Stimulated activated CD4-positive, alpha-beta T cell treated with anti-CD3 and anti-CD28 coated beads, Interleukin-1b, Interleukin-23, amount 100 ng/mL, for 48 hours (primary cell): ENCODE measurements around the gene ACTN4.

Source experiments
- DNase-seq: peaks from one replicate; pipeline ENCODE4 v3.0.0-alpha.2; 2020

The ACTN4 gene

DNA sequence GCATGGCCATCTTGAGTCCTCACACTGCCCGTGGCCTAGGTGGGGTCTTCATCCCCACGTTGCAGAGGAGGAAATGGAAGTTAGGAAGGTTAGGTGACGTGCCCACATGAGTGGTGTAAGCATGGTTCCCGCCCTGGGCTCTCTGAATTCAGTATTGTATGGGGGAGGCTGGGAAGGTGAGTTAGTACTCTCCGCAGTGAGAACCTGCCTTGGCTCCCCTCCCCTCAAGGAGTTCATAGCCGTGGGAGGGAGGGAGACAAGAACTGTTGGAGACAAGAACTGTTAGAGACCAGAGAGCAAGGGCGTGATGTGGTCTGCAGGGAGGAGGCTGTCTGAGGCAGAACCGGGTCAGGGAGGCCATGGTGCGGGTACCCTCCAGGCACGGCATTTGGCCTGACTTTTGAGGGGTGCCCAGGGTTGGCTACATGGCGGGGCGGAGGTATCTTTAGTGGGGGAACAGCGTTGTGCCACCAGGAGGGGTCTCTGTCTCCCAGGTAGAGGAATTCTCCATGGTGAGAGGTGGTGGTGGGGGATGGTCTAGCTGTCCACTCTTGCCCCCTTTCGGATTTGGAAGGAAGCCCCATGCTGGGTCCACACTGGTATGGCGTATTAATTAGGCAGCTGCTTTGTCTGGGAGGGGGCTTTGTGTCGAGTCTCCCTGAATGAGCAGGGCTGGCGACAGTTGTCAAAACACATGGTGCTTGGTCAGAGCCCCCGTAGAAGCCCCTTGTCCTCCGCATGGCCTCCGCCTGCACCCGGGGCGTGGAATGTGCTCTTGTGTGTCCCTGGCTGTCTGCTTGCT is 51.0 kb downstream of the ACTN4 start:
- DNase-seq = no peak

DNA sequence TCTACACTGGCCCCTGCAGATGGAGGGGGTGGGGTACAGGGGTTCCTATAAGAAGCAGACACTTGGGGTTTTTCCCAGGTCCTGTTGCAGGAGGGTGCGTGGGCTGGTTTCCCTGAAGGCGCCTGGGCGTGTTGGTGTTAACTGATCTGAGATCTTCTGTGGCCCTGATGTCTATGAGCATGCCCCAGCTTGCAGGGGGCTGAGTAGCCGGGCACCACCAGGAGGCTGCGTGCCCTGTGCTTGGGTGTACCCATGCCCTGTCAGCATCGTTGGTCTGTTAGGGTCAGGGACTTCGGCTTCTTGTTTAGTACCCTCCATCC is 51.5 kb downstream of the ACTN4 start:
- DNase-seq = no peak

DNA sequence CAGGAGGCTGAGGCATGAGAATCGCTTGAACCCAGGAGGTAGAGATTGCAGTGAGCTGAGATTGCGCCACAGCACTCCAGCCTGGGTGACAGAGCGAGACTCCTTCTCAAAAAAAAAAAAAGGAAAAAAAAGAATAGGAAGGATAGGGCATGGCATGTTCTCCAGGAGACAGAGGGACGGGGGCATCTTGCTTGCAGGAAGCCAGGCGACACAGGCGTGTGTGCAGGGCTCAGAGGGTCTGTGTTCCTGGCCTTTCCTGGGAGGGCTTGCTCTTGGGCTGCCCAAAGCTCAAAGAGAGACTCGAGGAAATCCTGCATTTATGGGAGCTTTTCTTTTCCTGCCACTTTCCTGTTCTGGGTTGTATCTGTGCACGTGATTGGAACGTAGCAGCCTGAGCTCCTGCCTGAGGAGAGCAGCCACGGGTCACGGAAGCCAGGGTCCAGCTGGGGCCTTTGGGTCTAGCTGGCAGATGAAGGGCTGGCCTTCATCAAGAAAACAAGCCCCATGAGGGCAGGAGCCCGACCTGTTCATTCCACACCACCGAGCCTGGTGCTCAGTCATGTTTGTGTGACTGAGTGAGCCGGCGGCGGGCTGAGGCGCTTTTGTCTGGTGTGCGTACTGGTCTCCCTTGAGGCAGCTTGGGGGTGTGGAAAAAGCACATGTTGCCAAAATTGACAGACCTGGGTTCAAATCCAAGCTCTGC is 52.3 kb downstream of the ACTN4 start:
- no peak for DNase-seq

DNA sequence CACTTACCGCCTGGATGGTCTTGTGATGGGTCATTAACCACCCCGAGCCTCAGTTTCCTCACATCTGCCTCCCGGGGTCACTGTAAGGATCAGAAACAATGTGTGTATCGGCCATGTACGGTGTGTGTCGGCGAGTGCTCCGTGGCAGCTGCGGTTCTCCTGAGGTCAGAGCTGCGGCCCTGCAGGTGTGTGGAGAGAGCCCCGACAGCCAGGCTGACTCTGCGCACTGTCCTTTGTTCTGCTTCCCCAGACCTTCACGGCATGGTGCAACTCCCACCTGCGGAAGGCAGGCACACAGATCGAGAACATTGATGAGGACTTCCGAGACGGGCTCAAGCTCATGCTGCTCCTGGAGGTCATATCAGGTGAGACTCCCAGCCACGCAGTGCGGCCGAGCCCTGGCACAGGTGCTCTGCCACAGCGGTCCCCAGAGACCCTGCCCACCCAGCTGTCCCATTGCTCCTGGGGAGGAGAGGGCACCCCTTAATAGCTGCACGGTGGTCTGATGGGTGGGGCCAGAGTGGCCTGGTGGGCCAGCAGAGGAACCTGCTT is 53.0 kb downstream of the ACTN4 start:
- DNase-seq = no peak

DNA sequence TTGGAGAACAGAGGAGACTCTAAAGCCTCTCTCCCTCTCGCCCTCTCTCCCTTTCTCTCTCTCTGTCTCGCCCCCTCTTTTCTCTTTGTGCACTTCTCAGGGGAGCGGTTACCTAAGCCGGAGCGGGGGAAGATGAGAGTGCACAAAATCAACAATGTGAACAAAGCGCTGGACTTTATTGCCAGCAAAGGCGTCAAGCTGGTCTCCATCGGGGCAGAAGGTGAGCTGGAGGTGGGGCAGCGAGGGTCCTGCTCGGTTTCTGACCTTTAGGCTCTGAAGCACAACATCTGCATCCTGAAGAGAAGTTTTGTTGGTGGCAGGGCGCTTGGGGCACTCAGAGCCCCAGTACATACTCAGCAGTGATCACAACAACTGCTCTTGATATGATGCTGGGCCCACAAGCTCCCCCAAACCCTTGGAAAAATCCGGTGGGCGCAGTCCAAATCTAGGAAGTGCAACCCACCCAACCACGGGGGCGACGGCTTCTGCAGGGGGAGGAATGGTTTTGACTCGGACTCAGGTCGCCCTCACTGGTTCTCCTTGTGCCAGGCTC is 53.5 kb downstream of the ACTN4 start:
- DNase-seq = no peak

DNA sequence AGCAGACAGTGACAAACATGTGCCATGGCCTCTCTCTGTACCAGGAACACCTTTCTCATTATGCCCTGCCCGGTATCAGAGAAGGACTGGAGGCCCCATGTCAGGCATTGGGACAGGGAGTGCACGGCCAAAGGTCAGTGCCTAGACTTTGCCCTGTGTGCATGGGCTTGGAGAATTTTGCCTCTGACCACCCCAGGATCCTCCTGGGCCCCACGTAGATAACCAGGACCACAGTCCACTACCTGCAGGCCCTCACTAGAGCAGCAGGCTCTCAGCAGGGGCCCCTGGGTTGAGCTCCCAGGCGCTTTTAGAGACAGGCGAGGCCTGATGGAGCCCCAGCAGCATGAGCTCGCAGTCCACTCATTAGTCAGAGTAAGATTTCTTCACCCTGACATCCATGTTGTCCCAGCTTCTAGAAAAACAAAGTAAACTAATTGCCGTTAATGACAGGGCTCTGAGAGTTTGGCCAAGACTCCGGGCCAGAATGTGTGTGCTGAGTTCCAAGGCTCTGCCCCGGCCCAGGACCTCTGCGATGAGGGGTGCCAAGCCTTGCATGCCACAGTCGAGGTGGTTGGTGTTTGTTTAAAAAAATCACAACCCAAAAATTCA is 54.1 kb downstream of the ACTN4 start:
- DNase-seq = no peak

DNA sequence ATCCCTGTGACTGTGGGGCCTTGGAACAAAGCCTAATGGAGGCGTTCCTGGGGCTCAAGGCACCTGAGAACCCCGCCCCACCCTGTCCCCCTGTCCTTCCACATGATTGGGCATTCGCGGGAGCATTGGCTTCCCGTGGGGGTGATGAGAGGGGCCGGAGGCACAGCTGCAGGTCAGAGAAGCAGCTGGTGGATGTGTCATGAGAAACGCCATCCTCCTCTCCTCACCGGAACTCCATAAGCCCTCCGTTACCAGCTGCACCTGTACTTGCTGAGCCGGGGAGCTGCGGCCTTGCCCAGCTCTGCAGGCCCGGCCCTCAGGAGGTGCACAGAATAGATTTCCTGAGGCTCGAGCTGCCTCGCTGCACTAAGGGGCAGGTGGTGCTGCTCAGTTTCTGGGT is 54.8 kb downstream of the ACTN4 start:
- no peak for DNase-seq

DNA sequence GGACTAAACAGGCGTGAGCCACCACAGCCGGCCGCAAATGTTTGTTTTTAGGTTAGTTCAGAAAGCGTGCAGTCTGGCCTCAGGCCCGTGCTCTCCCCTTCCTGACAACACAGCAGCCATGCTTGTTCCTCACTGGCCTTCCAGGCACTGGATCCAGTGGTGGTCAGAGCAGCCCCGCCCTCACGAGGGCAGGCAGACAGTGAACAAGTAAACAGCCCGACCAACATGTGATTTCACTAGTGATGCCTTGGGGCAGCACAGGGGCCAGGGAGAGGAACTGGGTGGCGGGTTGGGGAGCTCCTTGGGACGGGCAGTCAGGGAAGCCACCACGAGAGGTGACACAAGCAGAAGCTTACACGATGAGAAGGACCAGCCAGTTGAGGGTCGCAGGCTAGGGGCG is 56.1 kb downstream of the ACTN4 start:
- no peak for DNase-seq

DNA sequence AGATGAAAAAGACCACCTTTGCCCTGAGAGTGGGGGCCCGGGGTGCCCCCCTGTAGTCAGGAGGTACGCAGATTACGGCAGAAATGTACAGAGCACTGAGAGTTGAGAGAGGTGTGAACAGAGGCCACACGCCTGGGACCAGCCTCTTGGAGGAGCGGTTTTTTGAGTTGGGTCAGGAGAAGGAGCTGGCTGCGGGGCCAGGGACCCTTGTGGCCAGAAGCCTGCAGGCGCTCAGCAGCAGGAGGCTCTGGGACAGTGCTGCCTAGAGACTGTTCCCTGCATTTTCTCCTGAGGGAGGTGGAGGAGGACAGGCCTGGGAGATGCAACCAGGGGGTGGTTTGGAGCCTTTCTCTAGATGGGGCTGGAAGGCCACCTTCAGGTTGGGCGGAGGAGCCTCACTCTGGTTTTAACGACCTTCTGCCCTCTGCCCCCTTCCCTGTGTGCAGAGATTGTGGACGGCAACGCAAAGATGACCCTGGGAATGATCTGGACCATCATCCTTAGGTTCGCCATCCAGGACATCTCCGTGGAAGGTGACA is 57.1 kb downstream of the ACTN4 start:
- DNase-seq = no peak

DNA sequence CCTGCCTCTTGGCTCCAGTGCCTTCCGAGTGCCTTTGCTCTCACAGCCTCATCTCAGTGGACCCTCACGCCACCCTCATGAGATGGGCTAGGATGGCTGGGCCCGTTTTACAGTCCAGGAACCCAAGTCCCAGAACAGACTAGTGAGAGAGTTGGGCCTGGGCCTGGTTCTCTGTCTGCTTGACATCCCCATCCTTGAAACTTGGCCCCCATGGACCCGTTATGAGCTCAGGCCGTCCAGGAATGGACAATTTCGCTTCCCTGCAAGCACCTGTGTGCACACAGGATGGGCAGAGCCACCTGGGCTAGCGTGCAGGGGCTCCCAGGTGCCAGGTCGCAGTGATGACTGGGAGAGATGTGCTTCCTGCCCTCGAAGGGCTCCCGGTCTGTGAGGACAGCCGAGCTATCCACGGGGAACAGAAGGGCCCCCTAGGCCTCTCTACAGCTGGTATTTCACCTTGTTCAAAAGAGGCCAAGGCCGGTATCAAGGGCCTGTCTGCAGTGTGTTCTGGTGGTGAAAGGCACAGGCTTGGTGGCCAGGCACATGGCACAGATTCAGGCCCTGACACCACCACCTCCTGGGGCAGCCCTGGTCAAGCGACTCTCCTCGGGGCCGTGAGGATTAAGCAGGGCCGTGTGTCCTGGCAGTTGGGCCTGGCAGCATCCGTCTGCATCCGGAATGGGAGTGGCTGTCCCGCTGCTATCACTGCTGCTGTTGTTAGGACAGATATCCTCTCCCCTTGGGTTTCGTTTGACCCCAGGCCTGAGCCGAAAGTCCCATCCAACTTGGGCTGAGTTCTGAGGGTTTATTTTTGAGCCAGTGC is 58.0 kb downstream of the ACTN4 start:
- no peak for DNase-seq

DNA sequence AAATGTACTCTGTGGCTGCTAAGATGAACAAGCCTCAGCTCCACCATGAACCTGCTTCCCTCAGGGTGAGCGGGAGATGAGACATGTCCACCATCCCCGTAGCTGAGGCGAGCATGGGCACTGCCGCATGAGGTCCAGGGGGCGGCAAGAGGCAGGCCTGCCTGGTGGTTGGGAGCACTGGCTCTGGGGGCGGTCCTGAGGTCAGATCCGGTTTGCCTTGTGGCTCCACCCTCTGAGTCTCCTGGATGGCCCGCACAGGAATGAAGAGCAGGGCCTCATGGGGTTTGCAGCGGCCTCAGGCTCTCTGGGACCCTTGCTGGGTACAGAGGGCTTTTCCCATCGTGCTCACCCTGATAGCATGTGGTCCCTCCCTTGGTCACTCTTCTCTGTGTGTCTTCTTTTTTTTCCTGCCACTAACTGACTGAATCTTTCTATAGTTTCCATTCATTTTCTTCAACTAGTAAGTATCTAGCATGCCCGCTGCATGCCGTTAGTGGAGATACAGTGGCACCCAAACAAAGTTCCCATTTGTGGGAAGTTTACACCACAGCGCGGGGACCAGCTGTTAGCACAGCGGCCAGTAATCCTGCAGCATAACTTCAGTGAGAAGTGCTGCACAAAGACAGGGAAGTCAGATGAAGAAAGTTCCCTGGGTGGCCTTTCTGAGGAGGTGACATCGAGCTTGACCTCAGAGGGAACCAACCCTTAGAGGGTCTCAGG is 59.5 kb downstream of the ACTN4 start:
- DNase-seq = no peak

DNA sequence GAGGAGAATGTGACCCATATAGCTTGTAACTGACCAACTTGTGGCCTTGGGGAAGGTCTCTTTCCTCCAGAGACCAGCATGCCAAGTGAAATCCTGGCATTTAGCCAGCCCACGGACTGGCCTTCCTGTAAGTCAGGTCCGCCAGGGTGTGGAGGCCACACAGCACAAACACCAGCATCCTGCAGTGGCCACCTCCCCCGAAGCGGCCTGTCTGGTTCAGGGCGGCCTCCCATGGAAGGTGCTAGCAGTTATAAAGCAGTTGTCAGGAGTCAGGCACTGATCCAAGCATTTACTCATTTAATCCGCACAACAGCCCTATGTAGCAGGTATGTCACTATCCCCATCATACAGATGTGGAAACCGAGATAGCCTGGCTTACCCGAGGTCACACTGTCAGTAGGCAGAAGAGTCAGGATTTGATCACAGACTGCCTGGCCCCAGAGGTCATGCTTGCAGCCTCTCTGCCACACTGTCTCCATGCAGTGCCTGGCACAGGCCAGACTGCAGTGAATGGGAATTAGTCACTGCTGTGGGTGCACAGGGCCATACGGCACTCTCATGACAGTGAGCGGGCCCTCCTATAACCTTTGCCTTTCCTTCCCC is 60.2 kb downstream of the ACTN4 start:
- DNase-seq = no peak

DNA sequence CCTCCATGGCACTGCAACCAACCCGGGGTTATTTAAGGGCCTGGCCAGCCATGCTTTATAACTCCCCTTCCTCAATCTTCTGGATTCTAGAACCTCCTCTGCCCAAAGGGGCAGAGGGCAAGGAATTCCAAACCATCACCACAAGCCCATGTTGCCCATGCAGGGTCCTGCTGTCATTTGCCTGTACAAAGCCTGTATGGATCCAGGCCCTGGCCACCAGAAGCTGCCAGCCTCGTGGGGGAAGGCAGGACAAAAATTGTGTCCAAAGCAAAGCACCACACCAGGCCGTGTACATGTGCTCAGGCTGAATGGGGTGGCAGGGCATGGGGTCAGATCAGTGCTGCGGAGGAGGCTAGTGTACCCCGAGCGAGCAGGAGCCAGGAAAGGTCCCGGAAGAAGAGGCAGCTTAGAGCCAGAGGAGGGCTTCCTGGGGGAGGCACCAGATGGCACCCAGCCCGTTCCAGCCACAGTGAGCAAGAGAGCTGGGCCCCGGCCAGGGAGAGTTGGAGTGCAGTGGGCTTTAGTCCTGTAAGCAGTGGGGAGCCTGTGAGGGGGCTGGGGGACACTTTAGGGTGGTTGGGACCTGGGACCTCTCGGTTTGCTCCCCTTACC is 61.1 kb downstream of the ACTN4 start:
- DNase-seq = no peak

DNA sequence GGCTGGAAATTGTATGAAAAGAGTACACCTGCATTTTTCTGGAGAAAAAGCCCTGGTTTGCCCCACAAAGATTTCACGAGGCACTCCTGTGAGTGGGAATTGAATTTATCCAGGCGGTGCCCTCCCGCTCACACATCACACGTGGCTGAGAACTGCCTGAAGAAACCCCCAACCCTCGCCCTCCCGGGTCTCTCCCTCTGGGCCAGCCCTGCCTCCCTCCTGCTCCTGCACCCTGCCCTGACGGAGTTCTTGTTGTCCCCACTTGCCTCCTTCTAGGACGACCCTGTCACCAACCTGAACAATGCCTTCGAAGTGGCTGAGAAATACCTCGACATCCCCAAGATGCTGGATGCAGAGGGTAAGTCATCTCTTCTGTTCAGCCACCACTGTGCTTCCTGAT is 61.7 kb downstream of the ACTN4 start:
- DNase-seq = no peak

DNA sequence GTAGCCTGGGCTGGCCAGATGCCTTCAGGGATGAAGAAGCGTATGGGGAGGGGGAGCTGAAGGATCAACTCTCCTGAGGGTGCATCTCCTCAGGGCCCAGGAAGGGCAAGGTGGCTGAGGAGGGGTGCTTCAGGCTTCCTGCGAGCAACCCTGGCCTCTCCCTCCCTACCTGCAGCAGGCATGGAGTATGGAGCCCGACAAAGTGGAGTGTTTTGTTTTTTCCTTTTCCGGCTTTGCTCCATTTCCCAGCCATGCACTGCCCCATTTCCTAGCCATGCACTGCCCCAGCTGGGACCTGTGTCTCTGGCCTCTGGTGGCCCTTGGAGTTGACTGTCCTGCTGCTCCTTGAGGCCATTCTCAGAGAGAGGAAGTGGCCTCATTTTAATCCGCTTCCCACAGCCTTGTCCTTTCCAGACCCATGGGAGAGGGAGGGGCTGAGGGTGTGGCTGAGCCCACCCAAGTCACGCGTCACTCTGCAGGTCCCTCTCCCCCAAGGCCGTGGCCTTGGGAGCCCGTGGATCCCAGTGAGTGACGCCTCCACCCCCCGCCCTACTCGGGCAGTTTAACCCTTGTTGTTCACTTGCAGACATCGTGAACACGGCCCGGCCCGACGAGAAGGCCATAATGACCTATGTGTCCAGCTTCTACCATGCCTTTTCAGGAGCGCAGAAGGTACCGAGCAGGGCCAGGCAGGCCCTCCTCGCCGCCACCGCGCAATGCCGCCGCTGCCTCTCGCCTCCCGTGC is 62.4 kb downstream of the ACTN4 start:
- no peak for DNase-seq

DNA sequence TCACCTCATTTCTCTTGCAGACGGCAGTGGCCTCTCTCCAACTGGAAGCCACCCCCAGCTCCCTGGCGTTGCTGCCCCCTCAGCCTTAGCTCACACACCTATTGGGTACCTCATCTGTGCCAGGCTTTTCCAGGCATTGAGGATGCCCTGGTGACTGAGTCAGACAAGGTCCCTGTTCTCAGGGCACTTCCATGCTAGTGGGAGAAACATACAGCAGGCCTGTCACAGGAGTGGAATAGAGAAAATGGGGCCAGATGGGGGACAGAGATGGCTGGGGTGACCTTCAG is 62.9 kb downstream of the ACTN4 start:
- DNase-seq = no peak

DNA sequence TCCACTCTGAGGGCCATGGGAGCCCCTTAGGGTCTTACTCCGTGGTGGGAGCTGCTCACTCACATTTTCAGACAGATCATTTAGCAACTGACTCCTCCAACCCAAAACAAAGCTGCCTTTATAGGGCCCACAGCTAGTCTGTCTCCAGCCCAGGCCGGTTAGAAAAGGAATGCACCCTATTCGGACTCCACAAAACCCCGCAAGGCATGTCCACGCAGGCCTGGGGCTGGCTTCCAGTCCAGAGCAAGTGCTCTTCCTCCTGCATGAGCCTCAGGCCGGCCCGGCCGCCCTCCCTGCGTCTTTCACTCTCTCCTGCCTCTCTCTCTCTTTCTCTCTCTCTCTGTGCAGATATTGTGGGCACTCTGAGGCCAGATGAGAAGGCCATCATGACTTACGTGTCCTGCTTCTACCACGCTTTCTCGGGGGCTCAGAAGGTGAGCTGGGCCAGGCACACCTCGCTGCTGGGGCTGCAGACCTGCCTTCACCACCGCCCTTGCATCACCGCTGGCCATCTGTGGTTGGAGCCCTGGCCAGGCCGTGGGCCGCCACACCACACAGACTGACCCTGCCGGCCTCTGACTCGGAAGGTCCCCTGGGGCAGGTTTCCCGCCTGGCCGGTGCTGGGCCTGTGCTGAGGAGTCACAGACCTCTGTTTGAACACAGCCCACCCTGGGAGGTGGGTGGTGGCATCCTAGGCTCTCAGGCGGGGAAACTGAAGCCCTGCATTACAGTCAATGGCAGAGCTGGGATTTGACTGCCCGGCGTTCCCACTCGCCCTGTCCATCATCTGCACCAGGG is 63.7 kb downstream of the ACTN4 start:
- no peak for DNase-seq

DNA sequence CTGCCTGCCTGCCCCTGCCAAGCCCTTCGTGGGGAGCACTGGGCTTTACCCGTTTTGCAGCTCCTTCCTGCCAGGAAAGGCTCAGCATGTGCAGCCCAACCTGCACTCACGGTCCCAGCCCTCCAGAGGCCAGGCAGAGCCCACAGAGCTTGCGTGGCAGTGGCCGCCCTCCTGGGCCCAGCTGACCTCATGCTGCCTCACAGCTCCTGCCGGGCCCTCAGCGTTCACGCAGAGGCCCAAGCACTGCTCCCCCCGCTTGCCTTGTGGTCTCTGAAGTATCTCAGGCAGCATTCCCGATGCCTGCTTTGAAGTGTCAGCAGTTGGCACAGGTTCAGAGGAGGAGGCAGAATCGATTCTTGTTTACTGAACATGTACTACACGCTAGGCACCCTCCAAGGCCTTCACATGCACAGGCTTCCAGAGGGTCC is 64.3 kb downstream of the ACTN4 start:
- no peak for DNase-seq

DNA sequence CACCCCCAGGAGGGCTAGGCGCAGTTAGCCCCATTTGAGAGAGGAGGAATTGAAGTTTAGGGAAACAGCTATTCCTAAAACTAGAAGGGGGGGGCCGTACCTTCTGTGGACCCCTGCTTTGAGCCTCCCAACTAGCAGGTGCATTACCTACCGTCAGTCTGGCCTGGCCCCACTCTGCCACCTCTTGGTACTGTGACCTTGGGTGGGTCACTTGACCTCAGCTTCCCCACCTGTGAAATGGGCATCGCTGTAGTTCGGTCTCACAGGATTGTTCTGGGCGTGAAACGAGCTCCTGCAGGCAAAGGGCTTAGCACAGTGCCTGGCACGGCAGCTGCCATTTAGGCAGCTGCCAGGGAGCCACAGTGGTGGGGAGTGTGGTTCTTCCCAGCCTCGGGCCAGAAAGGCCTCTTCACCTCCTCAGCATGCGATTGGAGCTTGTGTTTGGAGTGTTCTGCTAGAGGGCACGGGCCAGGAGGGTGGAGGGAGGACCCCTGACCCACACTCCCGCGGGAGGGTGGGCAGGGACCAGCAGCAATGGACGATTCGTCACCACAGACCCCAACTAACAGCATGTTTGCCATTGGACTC is 64.8 kb downstream of the ACTN4 start:
- no peak for DNase-seq
